ENCODE data around the gene CCL24.

DNA sequence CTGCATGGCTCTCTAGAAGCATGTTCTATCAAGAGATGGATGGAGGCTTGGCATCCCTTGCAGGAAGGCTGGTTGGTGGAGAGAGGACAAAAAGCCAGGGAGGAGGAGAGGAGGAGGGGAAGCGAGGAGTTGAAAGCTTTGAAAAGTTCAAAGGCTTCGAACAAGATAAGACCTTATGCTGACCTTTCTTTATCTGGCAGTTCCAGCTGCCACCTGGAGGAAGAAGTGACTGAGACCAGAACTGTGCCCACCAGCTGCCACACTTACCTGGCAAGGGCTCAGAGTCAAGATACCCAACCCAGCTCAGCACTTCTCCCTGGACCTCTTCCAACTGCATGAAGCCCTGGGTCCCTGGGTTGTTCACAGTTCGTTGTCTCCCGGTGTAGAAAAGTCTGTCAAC is 14.8 kb downstream of the CCL24 start:
- TF ChIP-seq EZH2 (IDR thresholded peaks at IDR 0.05; ENCODE audit: low read length): no peak
- no peak for TF ChIP-seq CTCF (optimal IDR thresholded peaks at IDR 0.05 in 1 of 3, IDR thresholded peaks at IDR 0.05 in 1 of 3, conservative IDR thresholded peaks at IDR 0.05 in 1 of 3; ENCODE audit: extremely low read depth in 1 of 3, insufficient read depth in 2 of 3, low read length in 3 of 3)
